Stimulated activated CD8-positive, alpha-beta memory T cell treated with anti-CD3 and anti-CD28 coated beads, Interleukin-12 subunit alpha, Interleukin-12 subunit beta, amount 100 ng/mL, for 4 hours (primary cell): Measurements from ENCODE around the gene IL6.
"Not testable (repeated sequence)": the region's sequence is repeated elsewhere in the genome, so short reads cannot be mapped to it uniquely, and the experiment has no call there.

Source experiments
- DNase-seq: peaks from one replicate; pipeline ENCODE4 v3.0.0-alpha.2; 2020; ENCODE audit warnings: low read depth

Gene IL6

GRCh38 chr7:22726907-22727713 is at the start of gene IL6:
IL6 (plus strand) TSS chr7:22727200; CDS start chr7:22727263, 63 bp downstream.
- no peak for DNase-seq

- DNase-seq, result not testable (repeated sequence)
Observed at GRCh38 chr7:22677263-22677662, 49.7 kb upstream of the IL6 start.

GRCh38 chr7:22677680-22678079 is 49.3 kb upstream of the IL6 start:
- DNase-seq, result no peak

GRCh38 chr7:22680482-22680911 is 46.5 kb upstream of the IL6 start:
- no peak for DNase-seq

- DNase-seq, result no peak
Observed at GRCh38 chr7:22681312-22681711, 45.7 kb upstream of the IL6 start.

GRCh38 chr7:22681852-22682657 is 44.9 kb upstream of the IL6 start:
- no peak for DNase-seq

GRCh38 chr7:22683379-22683778 is 43.6 kb upstream of the IL6 start:
- no peak for DNase-seq

- DNase-seq, result no peak
Observed at GRCh38 chr7:22686620-22687019, 40.4 kb upstream of the IL6 start.

GRCh38 chr7:22688084-22688483 is 38.9 kb upstream of the IL6 start:
- no peak for DNase-seq

GRCh38 chr7:22688934-22689333 is 38.1 kb upstream of the IL6 start:
- not testable (repeated sequence) for DNase-seq

- DNase-seq, result no peak
Observed at GRCh38 chr7:22694597-22695207, 32.3 kb upstream of the IL6 start.

GRCh38 chr7:22695476-22696132 is 31.4 kb upstream of the IL6 start:
- no peak for DNase-seq

- no peak for DNase-seq
Observed at GRCh38 chr7:22696541-22697228, 30.3 kb upstream of the IL6 start.

- DNase-seq, result no peak
Observed at GRCh38 chr7:22697322-22697859, 29.6 kb upstream of the IL6 start.

- no peak for DNase-seq
Observed at GRCh38 chr7:22697876-22698606, 29.0 kb upstream of the IL6 start.

- no peak for DNase-seq
Observed at GRCh38 chr7:22698767-22699166, 28.2 kb upstream of the IL6 start.

- no peak for DNase-seq
Observed at GRCh38 chr7:22700559-22701002, 26.4 kb upstream of the IL6 start.

- no peak for DNase-seq
Observed at GRCh38 chr7:22702516-22702915, 24.5 kb upstream of the IL6 start.

- not testable (repeated sequence) for DNase-seq
Observed at GRCh38 chr7:22703107-22703855, 23.7 kb upstream of the IL6 start.
